Caki2 (cell line): ENCODE data around the gene GJC3. TPM values are rescaled to one million over a fixed set of nuclear protein-coding genes. Genes with fewer than 3 reads are reported as not detected.
"Not testable (repeated sequence)": the region's sequence is repeated elsewhere in the genome, so short reads cannot be mapped to it uniquely, and the experiment has no call there.

ENCODE experiments used
- DNase-seq: peaks from one replicate; pipeline ENCODE4 v3.0.0-alpha.2; 2015; ENCODE audit warnings: low read depth
- in situ Hi-C: cut with HindIII; loops from 2 replicates; pipeline ENCODE4 v1.10.0; 2016; ENCODE audit warnings: low sequenced_read_pairs, low pct_unique_long_range_greater_than_20kb, mixed read lengths
- total RNA-seq: library from RNA; depleted of rRNA; stranded (reverse); fragments of >200 nt; shearing (Covaris generic); gene quantifications from 2 replicates; pipeline ENCODE4 v1.2.3, GENCODE V29; 2014; ENCODE audit warnings: low replicate concordance

GJC3 gene
- total RNA-seq, 1 experiment from 2014 or later = not detected

- in situ Hi-C loops = no loop called here
- no peak for DNase-seq
These were observed 14.4 kb upstream of the GJC3 start for GRCh38 chr7:99943641-99944496.

- no peak for DNase-seq
- in situ Hi-C loops = no loop called here
These were observed 8.9 kb upstream of the GJC3 start for GRCh38 chr7:99938296-99938695.

- in situ Hi-C loops, DNase-seq: not testable (repeated sequence)
These were observed 5.6 kb upstream of the GJC3 start for GRCh38 chr7:99935009-99935408.

GRCh38 chr7:99930376-99930775 lies 956 bp upstream of the GJC3 start:
- in situ Hi-C loops = no loop called here
- no peak for DNase-seq

GRCh38 chr7:99929730-99930053 lies 272 bp upstream of the GJC3 start:
- DNase-seq = no peak
- in situ Hi-C loops = no loop called here

- DNase-seq = no peak
- in situ Hi-C loops = no loop called here
These were observed 1.2 kb downstream of the GJC3 start for GRCh38 chr7:99928188-99928587.

DNA sequence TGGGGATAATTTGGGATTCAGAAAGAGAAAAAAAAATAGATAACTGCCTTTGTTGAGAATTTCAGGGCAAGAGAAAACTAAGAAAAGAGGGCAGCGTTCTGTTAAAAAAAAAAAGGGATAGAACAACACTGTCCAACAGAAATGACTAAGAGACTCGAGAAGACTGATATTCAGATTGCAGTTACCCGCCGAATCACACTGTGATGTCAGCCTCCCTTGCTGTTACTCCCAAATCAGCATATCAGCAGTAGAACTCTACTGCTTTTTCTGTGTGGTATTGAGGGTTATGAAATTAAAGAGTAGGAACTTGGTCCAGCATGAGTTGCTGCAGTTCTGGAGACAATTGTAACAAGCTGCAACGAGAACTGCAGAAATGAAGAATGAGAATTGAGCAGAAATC lies 1.9 kb downstream of the GJC3 start:
- no peak for DNase-seq
- in situ Hi-C loops = no loop called here

- in situ Hi-C loops = no loop called here
- DNase-seq = no peak
These were observed 3.1 kb downstream of the GJC3 start for GRCh38 chr7:99926321-99926720.

DNA sequence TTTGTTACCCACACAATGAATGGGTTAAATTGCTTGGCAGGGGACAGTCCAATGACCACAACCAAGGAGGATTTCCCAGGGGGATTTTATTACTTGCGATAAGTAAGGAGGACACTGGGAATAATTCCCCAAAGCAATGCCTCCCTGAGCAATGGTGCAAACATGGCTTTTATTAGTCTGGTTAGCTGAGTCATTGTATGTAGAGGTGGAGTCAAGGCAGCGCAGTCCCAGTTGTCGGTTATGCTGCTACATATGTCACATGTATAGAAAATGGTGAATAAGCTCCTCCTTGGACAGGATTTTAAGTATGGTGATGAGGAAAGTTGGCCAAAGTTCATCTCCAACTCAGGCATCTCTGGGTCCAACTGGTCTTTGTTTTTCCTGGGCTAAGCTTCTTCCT lies 6.2 kb downstream of the GJC3 start:
- in situ Hi-C loops = no loop called here
- no peak for DNase-seq

DNA sequence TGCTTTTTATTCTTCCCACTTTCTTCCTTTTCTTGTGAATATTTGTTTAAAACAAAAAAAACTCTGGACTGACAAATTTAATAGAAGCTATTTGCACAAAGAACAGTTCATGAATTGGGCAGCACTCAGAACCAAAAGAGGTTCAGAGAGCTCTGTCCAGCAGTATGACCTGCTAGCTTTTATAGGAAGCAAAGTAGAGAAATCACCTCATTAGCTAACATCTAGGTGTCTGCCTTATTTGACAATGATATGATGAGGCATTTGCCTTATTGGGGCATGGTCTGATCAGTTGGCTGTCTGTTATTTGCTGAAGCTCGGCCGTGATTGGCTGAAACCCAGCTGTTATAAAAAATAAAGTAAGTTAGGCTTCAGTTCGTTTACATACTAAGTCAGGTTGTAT lies 9.3 kb downstream of the GJC3 start:
- in situ Hi-C loops = no loop called here
- peak; percentile 26 for DNase-seq

GRCh38 chr7:99919814-99920112 lies 9.7 kb downstream of the GJC3 start:
- in situ Hi-C loops = no loop called here
- no peak for DNase-seq

- in situ Hi-C loops = no loop called here
These were observed 10.2 kb downstream of the GJC3 start, which contains the start of gene TRIM4 for GRCh38 chr7:99918959-99919813. Gene TRIM4, minus strand, starts transcription at chr7:99919530. Its CDS starts 129 bp downstream, at chr7:99919401.

GRCh38 chr7:99910976-99911375 lies 18.4 kb downstream of the GJC3 start:
- in situ Hi-C loops = no loop called here
- no peak for DNase-seq

More at GRCh38 chr7:99918959-99919813, 10.2 kb downstream of the GJC3 start, which contains the start of gene TRIM4:
- DNase-seq = peak; percentile 85

DNA sequence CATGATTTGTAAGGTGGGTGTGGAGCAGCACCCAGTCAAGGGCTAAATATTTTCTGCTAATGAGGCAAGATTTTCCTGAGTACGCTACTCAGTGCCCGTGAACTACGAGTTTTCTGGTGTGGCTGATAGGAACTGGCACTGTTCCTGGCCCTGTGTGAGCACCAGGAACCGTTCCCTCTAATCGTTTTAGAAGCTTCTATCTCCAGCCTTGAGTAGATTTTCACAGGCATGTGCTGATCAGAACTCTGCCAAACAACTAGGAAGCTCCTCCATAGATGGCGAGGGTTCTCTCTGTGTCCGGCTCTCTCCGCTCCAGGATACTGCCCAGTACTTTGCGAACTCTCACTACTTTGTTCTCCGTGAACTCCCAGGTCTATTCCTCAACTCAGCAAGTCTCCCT lies 27.8 kb downstream of the GJC3 start:
- in situ Hi-C loops = no loop called here
- no peak for DNase-seq

DNA sequence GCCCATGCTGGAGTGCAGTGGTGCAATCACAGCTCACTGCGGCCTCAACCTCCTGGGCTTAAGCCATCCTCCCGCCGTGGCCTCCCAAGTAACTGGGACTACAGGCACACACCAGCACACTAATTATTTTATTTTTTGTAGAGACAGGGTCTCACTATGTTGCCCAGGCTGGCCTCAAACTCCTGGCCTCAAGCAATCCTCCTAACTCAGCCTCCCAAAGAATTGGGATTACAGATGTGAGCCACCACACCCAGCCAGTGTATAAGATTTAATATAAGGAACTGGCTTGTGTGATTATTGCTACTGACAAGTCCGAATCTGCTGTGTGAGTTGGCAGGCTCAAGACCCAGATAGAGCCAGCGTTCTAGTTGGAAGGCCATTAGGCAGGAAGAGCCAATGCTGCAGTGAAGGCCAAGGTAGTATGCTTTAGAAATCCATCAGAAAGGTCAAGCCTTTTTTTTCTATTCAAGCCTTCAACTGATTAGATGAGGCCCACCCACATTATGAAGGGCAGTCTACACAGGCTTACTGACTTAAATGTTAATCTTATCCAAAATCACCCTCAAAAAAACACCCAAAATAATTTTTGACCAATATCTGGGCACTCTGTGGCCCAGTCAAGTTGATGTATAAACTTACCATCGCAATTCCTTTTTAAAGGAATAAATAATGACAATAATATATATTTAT lies 29.4 kb downstream of the GJC3 start:
- DNase-seq = no peak

GRCh38 chr7:99898836-99899235 lies 30.6 kb downstream of the GJC3 start:
- no peak for DNase-seq
- in situ Hi-C loops = no loop called here

More for the DNA sequence above, 29.4 kb downstream of the GJC3 start:
- in situ Hi-C loops = no loop called here

GRCh38 chr7:99898023-99898357 lies 31.4 kb downstream of the GJC3 start:
- no peak for DNase-seq
- in situ Hi-C loops = no loop called here

GRCh38 chr7:99897322-99898022 lies 31.9 kb downstream of the GJC3 start:
- in situ Hi-C loops = no loop called here

More at GRCh38 chr7:99897322-99898022, 31.9 kb downstream of the GJC3 start:
- no peak for DNase-seq
